H9 (cell line): Measurements from ENCODE around the gene CHRNA4. TPM values are rescaled to one million over a fixed set of nuclear protein-coding genes. Genes with fewer than 3 reads are reported as not detected.

ENCODE experiments used
- DNase-seq: peaks from one replicate; pipeline ENCODE4 v3.0.0-alpha.2; 2017
- H2AFZ ChIP-seq: one replicate; pipeline ENCODE4 v1.6.1; 2013; ENCODE audit warnings: mild to moderate bottlenecking, low read length, control low read depth, moderate library complexity
- H2AK5ac ChIP-seq: 2 replicates; pipeline ENCODE4 v1.6.1; 2013; ENCODE audit warnings: low read length, control low read depth, mixed read lengths; ENCODE audit not compliant: insufficient read length
- H2BK120ac ChIP-seq: one replicate; pipeline ENCODE4 v1.6.1; 2013; ENCODE audit warnings: low read depth, mild to moderate bottlenecking, low read length, control low read depth, inconsistent platforms; ENCODE audit not compliant: poor library complexity, severe bottlenecking
- H2BK12ac ChIP-seq: 2 replicates; pipeline ENCODE4 v1.6.1; 2013; ENCODE audit warnings: low read length, control low read depth, mixed read lengths, low read depth; ENCODE audit not compliant: insufficient read length
- H2BK15ac ChIP-seq: 2 replicates; pipeline ENCODE4 v1.6.1; 2013; ENCODE audit warnings: low read depth, low read length, control low read depth
- H2BK20ac ChIP-seq: one replicate; pipeline ENCODE4 v1.6.1; 2013; ENCODE audit warnings: low read depth, mild to moderate bottlenecking, low read length, control low read depth, inconsistent platforms; ENCODE audit not compliant: poor library complexity, severe bottlenecking
- H2BK5ac ChIP-seq: 2 replicates; pipeline ENCODE4 v1.6.1; 2013; ENCODE audit warnings: low read length, control low read depth, mixed read lengths; ENCODE audit not compliant: insufficient read length
- H3K14ac ChIP-seq: 2 replicates; pipeline ENCODE4 v1.6.1; 2013; ENCODE audit warnings: low read length, control low read depth; ENCODE audit not compliant: insufficient read depth
- H3K18ac ChIP-seq: 2 replicates; pipeline ENCODE4 v1.6.1; 2013; ENCODE audit warnings: low read depth, mild to moderate bottlenecking, mixed read lengths, low read length, control low read depth; ENCODE audit not compliant: insufficient read length
- H3K23ac ChIP-seq: 2 replicates; pipeline ENCODE4 v1.6.1; 2013; ENCODE audit warnings: low read length, control low read depth, mixed read lengths, low read depth; ENCODE audit not compliant: insufficient read length
- H3K23me2 ChIP-seq: 2 replicates; pipeline ENCODE4 v1.6.1; 2013; ENCODE audit warnings: low read depth, mild to moderate bottlenecking, mixed read lengths, low read length, control low read depth; ENCODE audit not compliant: insufficient read length, poor library complexity, severe bottlenecking
- H3K27ac ChIP-seq: 2 replicates; pipeline ENCODE4 v1.5.1; 2013; ENCODE audit warnings: low read length, control low read depth, mixed read lengths, low read depth; ENCODE audit not compliant: insufficient read length
- H3K27me3 ChIP-seq: 2 replicates; pipeline ENCODE4 v1.6.1; 2013; ENCODE audit warnings: low read length, control low read depth, inconsistent platforms; ENCODE audit not compliant: insufficient read depth
- H3K4ac ChIP-seq: 2 replicates; pipeline ENCODE4 v1.6.1; 2013; ENCODE audit warnings: low read depth, mild to moderate bottlenecking, control low read depth, inconsistent platforms, low read length, moderate library complexity
- H3K4me1 ChIP-seq: 2 replicates; pipeline ENCODE4 v1.6.1; 2013; ENCODE audit warnings: low read length, control low read depth, inconsistent platforms; ENCODE audit not compliant: insufficient read depth
- H3K4me2 ChIP-seq: 2 replicates; pipeline ENCODE4 v1.6.1; 2013; ENCODE audit warnings: low read length, control low read depth, mixed read lengths; ENCODE audit not compliant: insufficient read length, insufficient read depth
- H3K56ac ChIP-seq: 2 replicates; pipeline ENCODE4 v1.6.1; 2013; ENCODE audit warnings: low read depth, mild to moderate bottlenecking, mixed read lengths, low read length, control low read depth; ENCODE audit not compliant: insufficient read length
- H3K79me1 ChIP-seq: 2 replicates; pipeline ENCODE4 v1.6.1; 2013; ENCODE audit warnings: low read depth, mild to moderate bottlenecking, moderate library complexity, low read length, control low read depth, inconsistent platforms; ENCODE audit not compliant: insufficient read depth, poor library complexity, severe bottlenecking
- H3K79me2 ChIP-seq: 2 replicates; pipeline ENCODE4 v1.6.1; 2013; ENCODE audit warnings: low read length, control low read depth, inconsistent platforms; ENCODE audit not compliant: insufficient read depth
- H3K9ac ChIP-seq: 2 replicates; pipeline ENCODE4 v1.6.1; 2013; ENCODE audit warnings: low read length, control low read depth, mixed read lengths; ENCODE audit not compliant: insufficient read length; ENCODE audit errors: extremely low read depth
- H3K9me3 ChIP-seq: one replicate; pipeline ENCODE4 v1.6.1; 2013; ENCODE audit warnings: low read depth, low read length, inconsistent platforms; ENCODE audit not compliant: control insufficient read depth
- H3T11ph ChIP-seq: one replicate; pipeline ENCODE4 v1.6.1; 2013; ENCODE audit warnings: mild to moderate bottlenecking, low read length, control low read depth, inconsistent platforms
- H4K20me1 ChIP-seq: one replicate; pipeline ENCODE4 v1.6.1; 2013; ENCODE audit not compliant: control insufficient read depth, insufficient read length, insufficient read depth
- H4K5ac ChIP-seq: 2 replicates; pipeline ENCODE4 v1.6.1; 2013; ENCODE audit warnings: low read depth, mild to moderate bottlenecking, mixed read lengths, low read length, control low read depth; ENCODE audit not compliant: insufficient read length
- H4K8ac ChIP-seq: replicated peaks from 2 replicates; pipeline ENCODE4 v1.6.1; 2013; ENCODE audit warnings: low read length, control low read depth, mixed read lengths, low read depth; ENCODE audit not compliant: insufficient read length
- H4K91ac ChIP-seq: 2 replicates; pipeline ENCODE4 v1.6.1; 2013; ENCODE audit warnings: low read depth, mild to moderate bottlenecking, moderate library complexity, mixed read lengths, low read length, control low read depth; ENCODE audit not compliant: insufficient read length
- H3K27ac Mint-ChIP-seq, 3 experiments: 2 replicates in 2 of 3; 3 replicates in 1 of 3; pipeline ENCODE4 v1.8.0; 2020 to 2021; ENCODE audit warnings: mixed read lengths in 3 of 3, mild to moderate bottlenecking in 1 of 3, moderate library complexity in 1 of 3
- H3K27me3 Mint-ChIP-seq: 2 replicates; pipeline ENCODE4 v1.8.0; 2021; ENCODE audit warnings: low read depth, mild to moderate bottlenecking, moderate library complexity, mixed read lengths
- H3K36me3 Mint-ChIP-seq, 3 experiments: 2 replicates in 2 of 3; 3 replicates in 1 of 3; pipeline ENCODE4 v1.8.0; 2020 to 2021; ENCODE audit warnings: low read depth in 3 of 3, mixed read lengths in 3 of 3; ENCODE audit not compliant: insufficient read depth in 1 of 3
- H3K4me1 Mint-ChIP-seq, 2 experiments: 2 replicates each; pipeline ENCODE4 v1.8.0; 2020; ENCODE audit warnings: mixed read lengths in 2 of 2
- H3K4me3 Mint-ChIP-seq, 2 experiments: 2 replicates in 1 of 2; 3 replicates in 1 of 2; pipeline ENCODE4 v1.8.0; 2020 to 2021; ENCODE audit warnings: mild to moderate bottlenecking in 2 of 2, mixed read lengths in 2 of 2, moderate library complexity in 1 of 2
- H3K9me3 Mint-ChIP-seq, 2 experiments: 2 replicates in 1 of 2; 3 replicates in 1 of 2; pipeline ENCODE4 v1.8.0; 2020; ENCODE audit warnings: mild to moderate bottlenecking in 2 of 2, mixed read lengths in 2 of 2, moderate library complexity in 1 of 2
- CTCF ChIP-seq: fragments of 200-600 bp; sonication (generic); conservative IDR thresholded peaks from 3 replicates; pipeline ENCODE4 v1.8.0; 2021; ENCODE audit warnings: antibody characterized with exemption, mild to moderate bottlenecking
- WGBS: extraction: QIAGEN DNeasy Blood & Tissue Kit; methylation state at CpG from one replicate; pipeline ENCODE4 v1.1.7; 2013; ENCODE audit warnings: missing lambda C conversion rate, low lambda C conversion rate, mixed read lengths; ENCODE audit not compliant: insufficient read length; ENCODE audit errors: extremely low coverage; 5-methylcytosine and 5-hydroxymethylcytosine counted together
- total RNA-seq: library from RNA; stranded (reverse); gene quantifications from 2 replicates; pipeline ENCODE4 v1.2.1, GENCODE V29; 2021

The CHRNA4 gene
- total RNA-seq, 1 experiment from 2014 or later, result 2.5 TPM

DNA sequence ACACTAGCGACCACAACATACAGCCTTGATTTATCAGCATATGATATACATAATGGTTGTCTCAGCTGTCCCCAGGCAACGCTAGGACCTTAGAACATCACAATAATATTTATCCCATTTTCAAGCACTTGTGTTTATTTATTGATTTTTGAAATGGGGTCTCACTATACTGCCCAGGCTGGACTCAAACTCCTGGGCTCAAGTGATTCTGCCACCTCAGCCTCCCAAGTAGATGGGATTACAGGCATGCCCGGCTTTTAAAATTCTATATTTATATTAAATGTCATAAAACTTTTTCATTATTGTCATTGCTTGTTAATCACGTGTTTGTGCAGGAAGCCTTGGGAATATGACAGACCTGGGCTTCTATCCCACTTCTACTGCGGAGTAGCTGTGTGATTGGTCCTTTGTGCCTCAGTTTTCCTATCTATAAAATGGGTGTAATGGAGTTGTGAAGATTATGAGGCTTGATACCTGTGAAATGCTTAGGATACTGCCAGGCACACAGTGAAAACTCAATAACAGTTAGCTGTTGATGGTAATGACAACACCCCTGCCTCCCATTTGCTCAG is 58.0 kb downstream of the CHRNA4 start:
- no peaks in the 10 kb centered on the region for H3K36me3 Mint-ChIP-seq

More for the DNA sequence above, 58.0 kb downstream of the CHRNA4 start:
- Histone ChIP-seq H3K9ac (no peak overlapping the region), H2BK15ac (no peak overlapping the region), H3T11ph (no peak overlapping the region), H2BK5ac (no peak overlapping the region), H3K23me2 (no peaks in the 10 kb centered on the region), H4K20me1 (no peaks in the 10 kb centered on the region), H2BK20ac (no peak overlapping the region), H3K27ac (no peak overlapping the region), H3K9me3 (no peaks in the 10 kb centered on the region), H4K91ac (no peak overlapping the region), H3K4me2 (no peak overlapping the region), H2AFZ (no peak overlapping the region), H4K5ac (no peak overlapping the region), H2AK5ac (no peak overlapping the region), H3K79me1 (no peaks in the 10 kb centered on the region), H3K4me1 (no peaks in the 10 kb centered on the region), H3K23ac (no peak overlapping the region), H4K8ac (no peak overlapping the region), H3K4ac (no peak overlapping the region), H2BK120ac (no peak overlapping the region), H3K27me3 (no peaks in the 10 kb centered on the region), H3K56ac (no peak overlapping the region), H3K18ac (no peak overlapping the region), H3K79me2 (no peaks in the 10 kb centered on the region), H3K14ac (no peak overlapping the region), H2BK12ac (no peak overlapping the region)
- Mint-ChIP-seq H3K27me3 (peaks cover 31% of the 10 kb centered on the region), H3K27ac (no peak overlapping the region), H3K4me3 (no peak overlapping the region), H3K4me1 (no peaks in the 10 kb centered on the region), H3K9me3 (peaks cover 2 to 3% of the 10 kb centered on the region in 2 experiments; a peak in 1 of 5 replicates)
- no peak for DNase-seq
- no peak for TF ChIP-seq CTCF
- no CpG with 5 or more reads among the region's 5 CpGs for WGBS
